HTR-8/SVneo (cell line): ENCODE results near the gene SSUH2.

ENCODE experiments used
- DNase-seq: peaks from one replicate; pipeline ENCODE4 v3.0.0; 2011; ENCODE audit warnings: low spot score, mixed read lengths; ENCODE audit not compliant: insufficient read length
- FAIRE-seq: peaks from 2 replicates; lab custom pipeline; 2011; peaks lifted over from hg19 to GRCh38; lab: Jason Lieb, UNC

SSUH2 gene

GRCh38 chr3:8645712-8646111, 1.1 kb upstream of the SSUH2 start:
- FAIRE-seq, result no peak
- no peak for DNase-seq

DNA sequence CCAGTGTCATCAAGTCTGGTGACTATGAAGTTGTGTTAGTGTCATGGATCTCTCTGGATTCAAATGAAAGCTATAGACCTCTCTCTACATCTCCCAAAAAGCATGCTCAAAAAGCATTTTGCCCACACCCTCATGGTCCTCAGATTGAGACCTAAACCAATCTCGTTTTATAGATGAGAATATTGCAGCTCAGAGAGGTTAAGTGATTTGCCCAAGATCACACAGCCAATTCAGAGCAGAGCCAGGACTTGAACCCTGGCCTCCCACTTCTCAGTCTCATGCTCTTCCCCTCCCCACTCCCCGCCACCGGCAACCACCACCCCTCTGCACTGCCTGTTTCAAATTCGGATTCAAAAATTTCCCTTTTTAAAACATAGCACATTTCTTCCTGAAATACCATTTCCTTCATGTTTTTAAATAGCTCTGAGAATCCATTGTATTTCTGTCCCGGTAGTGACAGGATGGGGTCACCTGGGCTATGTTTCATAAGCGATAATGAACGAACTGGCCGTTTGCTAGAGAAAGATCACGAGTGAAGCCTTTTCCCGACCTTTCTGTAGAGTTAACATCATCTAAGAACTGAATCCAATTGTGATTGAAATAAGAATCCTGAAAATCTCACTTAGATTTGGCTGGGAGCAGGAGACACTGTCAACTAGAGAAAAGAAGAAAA, 769 bp downstream of the SSUH2 start:
- DNase-seq (no peak), FAIRE-seq (no peak)

DNA sequence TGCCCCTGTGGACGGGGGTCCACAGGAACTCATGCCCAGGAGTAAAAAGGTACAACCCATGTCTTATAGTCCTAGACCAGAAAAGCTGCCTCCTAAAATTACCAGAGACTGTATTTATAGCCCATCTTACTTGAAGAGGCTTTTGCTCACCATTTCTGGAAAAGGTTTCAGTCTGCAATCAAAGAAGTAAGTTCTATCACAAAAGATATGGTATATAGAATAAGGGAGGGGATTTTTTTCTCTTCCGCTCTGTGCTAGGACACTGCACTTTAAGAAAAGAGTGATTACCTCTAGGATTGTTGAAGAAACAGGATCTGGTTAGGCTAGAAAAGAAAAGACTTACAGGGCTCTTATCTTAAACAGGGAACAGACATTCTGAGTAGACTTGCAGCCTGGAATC, 2.6 kb downstream of the SSUH2 start:
- DNase-seq (no peak), FAIRE-seq (no peak)

DNA sequence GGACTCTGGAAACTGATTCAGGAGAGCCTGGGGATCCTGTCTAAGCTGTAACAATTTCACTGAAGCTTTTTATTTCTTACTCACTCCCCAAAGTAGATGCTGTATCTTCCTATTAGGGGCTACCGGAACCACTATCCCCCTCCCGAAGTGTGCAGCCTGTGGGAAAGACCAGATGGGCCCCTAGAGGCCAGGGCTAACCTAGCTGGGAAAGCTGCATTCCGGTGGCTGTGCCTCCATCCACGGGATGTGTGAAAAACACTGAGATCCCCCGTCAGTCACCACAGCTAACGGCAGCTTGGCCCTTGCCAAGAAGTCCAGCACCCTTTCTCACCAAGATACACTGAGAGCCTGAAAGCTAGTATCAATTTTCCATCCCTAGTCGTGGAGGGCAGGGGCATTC, 3.1 kb downstream of the SSUH2 start:
- FAIRE-seq (no peak), DNase-seq (no peak)

DNA sequence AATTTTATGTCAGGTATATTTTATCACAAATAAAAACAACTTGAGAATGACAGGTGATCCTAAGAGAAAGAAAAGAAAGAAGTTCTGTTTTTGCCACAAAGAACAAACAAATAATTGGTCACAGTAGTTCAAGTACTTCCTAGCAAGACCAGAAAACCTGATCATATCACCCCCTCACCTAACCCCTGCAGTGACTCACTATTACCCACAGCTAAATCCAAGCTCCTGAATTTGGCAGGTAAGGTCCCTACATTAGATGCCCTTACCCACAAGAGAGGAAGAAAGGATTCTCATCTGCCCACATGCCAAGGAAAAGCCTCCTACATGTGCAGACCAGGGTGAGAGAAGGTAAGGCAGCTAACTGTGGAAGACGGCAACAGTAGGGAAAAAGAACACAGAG, 4.4 kb downstream of the SSUH2 start:
- FAIRE-seq (no peak), DNase-seq (no peak)

DNA sequence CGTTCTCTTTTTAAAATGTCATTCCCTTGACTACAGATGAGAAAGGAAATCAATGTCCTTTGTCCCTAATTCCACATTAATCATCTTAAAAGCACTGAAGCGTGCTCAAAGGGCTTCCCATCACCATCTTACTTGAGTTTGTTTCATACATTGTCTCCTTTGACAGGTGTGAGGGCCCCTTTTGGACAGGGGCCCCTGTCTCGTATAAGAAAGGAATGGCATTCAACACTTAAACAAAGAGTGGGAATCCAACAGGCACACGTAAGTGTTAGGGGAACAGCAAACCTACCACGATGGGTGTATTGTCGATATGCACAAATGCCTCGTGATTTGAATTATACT, 5.0 kb downstream of the SSUH2 start:
- DNase-seq (no peak), FAIRE-seq (no peak)

DNA sequence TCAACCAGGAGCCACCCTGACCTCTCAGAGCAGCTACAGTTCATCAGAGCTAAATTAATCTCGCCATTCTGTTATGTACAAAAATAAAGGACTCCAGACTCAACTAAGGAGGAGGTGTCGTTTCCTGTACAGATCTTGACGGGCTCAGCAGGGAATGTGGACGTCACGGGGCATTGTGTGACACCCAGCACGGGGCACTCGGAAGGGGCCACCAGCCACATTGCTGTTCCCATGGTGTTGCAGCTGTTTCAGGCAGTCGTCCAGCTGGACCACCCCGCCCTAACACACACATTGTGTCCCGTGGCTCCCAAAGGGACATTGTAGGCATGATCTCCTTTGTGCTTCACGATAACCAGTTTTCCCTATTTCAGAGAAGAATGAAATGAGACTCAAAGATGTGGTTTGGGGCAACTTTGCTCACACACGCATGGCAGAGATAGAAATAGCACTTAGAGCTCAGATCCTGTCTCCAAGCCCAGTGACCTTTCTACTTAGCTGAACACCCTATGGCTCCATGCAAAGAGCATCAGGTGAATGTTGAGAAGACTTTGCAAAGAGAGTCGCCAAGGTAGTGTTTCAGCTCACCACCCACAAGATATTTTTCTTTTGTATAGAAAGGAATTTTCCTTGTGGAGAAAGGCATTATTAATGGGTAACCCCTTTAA, 5.5 kb downstream of the SSUH2 start:
- FAIRE-seq (no peak), DNase-seq (no peak)

GRCh38 chr3:8637348-8637747, 7.2 kb downstream of the SSUH2 start:
- FAIRE-seq (no peak), DNase-seq (no peak)

DNA sequence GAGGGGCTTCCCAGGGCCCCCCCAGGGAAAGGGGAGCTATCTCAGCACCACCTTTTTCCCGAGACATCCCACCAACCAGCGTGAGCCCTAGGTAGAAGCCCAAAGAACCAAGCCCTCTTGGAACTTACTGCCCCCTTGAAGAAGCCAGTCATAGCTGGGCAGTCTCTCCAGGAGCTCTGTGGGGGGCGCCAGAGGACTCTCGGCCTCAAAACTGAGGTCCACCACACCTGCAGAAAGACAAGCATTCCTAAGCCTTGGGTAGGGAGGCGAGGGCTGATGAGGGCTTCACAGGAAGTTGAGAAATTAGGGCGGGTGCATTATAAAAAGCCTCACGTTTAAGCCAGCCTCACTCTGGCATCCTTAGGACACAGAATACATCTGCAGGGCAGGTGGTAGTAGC, 9.0 kb downstream of the SSUH2 start:
- no peak for FAIRE-seq
- DNase-seq, result no peak

GRCh38 chr3:8635125-8635524, 9.5 kb downstream of the SSUH2 start:
- DNase-seq, result no peak
- FAIRE-seq, result no peak

DNA sequence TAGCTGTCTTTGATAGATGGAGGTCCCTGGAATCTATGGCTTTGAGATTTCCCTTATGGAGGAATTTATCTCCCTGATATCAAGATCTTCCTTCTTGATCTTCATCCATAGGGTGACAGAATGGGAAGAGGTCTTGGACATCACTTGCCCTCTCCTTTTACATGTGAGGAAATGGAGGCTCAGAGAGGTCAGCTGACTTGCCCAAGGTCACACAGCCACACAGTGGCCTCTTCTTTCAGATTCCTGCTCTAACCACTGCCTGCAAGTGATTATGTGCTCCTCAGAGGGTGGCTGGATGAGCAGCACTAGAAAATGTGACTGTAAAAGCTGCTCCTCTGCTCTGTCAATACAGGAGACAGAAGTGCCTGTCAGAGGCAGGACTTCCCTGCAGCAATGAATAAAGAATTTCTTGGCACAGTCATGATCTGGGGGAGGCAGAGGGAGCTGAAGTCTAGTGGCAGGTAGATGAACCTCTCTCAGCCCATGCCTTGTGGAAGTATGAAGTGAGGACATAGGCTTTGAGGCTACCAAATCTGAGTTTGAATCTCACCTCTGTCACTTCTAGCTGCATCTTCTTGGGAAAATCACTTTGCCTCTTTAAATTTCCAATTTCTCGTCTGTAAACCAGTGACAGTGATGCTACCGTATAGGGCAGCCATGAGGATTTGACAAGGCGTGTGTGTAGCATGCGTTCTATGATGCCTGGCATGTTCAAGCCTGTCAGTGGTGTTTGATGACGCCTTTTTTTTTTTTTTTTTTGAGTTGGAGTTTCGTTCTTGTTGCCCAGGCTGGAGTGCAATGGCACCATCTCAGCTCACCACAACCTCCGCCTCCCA, 12.0 kb downstream of the SSUH2 start:
- no peak for DNase-seq
- FAIRE-seq, result no peak

GRCh38 chr3:8631661-8632060, 12.9 kb downstream of the SSUH2 start:
- DNase-seq (no peak), FAIRE-seq (no peak)

GRCh38 chr3:8629151-8630021, 15.2 kb downstream of the SSUH2 start:
- peak; percentile 98 for FAIRE-seq
- peak; percentile 89 for DNase-seq

- FAIRE-seq (no peak), DNase-seq (no peak)
Measured at GRCh38 chr3:8627949-8628348, 16.6 kb downstream of the SSUH2 start.

DNA sequence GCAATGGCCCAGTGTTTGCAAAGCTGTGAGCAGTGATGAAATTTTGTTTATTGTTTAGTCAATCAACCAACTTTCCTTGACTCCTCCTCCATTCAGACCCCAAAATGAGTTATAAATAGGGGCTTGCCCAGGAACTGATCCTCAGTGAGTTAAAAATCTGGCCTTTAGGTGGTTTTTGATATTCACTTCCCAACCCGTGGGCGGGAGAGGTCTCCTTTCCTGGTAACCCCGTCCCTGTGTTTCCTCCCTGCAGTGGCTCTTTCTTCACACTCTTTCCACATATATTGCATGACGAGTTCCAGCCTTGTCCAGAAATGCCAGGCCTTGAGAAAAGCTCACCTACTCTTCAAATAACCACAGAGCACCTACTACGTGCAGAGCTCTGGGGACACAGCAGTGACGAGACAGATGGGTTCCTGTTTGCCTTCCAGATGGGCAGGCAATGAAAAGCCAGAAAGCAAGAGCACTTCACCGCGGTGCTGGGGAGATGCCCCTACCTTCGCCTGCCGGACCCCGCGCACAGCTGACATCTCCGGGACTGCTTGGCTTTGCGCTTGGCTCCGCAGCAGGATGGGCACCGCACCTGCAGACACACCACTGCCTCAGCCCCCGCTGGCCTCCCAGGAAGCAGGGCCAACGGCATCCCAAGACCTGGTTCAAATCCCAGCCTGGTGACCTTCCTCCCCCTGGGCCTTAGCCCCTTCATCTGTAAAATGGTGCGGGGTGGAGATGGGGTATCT, 17.2 kb downstream of the SSUH2 start:
- FAIRE-seq, result peak; percentile 38
- no peak for DNase-seq

- DNase-seq (peak; percentile 27), FAIRE-seq (peak; percentile 67)
Measured at GRCh38 chr3:8625991-8626390, 18.6 kb downstream of the SSUH2 start.

DNA sequence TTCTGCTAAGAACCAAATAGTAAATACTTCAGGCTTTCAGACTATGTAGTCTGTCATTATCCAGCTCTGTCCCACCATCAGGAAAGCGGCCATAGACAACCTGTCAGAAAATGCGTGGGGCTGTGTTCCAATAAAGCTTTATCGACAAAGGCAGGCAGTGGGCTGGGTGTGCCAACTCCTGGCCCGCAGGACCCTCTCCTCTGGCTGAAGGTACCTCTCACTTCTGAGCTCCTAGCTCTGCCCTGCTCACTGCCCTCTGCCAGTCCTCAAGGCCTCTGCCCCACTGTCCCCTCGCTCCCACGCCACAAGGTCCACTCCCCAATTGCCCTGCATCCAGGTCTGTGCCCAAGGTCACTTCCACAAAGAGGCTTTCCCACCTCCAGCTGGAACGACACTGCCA, 20.0 kb downstream of the SSUH2 start:
- no peak for DNase-seq
- no peak for FAIRE-seq

DNA sequence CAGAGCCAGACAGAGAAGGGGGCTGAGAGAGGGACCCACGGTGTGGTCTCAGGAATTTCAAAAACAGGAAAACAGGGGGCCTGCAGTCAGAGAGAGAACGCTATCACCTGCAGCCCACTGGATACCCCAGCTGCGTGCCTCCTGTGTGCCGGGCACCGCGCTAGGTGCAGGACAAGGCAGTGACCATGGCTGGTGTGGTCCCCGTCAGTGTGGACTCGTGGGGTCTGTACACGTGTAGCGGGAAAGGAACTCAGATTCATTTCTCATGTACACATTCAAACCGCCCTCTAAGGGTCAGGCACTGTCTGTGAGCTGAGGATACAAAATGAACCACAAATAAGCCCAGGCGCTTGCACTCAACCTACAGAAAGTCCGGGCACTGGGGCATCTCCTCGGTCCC, 20.9 kb downstream of the SSUH2 start:
- FAIRE-seq, result no peak
- no peak for DNase-seq

DNA sequence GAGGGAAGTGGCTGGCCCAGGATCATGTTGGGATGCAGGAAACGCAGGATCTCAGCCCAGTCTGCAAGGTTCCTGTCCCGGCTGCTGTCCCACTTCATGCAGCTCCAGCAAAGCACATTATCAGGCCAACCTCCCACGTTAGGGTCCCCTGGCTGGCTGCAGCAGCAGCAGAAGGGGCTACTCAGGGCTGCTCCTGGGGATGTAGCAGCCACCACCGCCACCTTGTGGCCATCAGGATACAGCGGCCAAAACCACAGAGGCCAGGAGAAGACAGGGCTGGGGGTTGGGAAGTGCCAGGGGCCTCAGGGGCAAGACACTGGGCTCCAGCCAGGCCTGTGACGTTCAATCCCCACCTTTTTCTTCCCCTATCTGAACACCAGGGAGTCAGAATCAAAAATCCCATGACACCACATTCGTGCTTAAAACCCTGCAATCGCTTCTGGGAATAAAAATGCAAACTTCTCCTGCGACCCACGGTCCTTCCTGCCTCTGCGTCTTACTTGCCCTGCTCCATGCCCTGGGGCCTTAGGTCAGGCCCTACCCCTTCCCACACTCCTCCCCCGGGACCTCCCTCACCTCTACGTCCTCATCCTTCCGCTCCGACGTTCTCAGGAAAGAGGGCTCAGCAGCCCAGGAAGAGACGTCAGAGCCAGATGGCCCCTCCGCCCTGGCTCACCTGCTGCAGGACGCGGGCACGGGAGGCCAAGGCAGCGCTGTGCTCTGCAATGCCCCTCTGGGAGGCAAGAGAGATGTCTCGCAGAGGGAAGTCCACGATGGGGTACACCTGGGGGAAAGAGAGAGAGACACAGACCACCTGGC, 21.5 kb downstream of the SSUH2 start:
- DNase-seq, result peak; percentile 82
- peak; percentile 89 for FAIRE-seq
